Endothelial cell of umbilical vein (primary cell): Measurements from ENCODE around the gene PDE4B. TPM values are rescaled to one million over a fixed set of nuclear protein-coding genes. Genes with fewer than 3 reads are reported as not detected.

Experiments
- BruUV-seq: library from RNA; stranded (reverse); fragments of 400-500 nt; replicated peaks from 2 replicates; lab custom pipeline; 2021; lab: Mats Ljungman, UMichigan
- CTCF ChIA-PET: fragments of 300-600, 350-600 bp; sonication (Branson Sonifier 250); formaldehyde crosslinking; loops from one replicate; lab custom pipeline; 2021; ENCODE audit warnings: antibody characterized with exemption, inconsistent platforms; lab: Charles Lee
- POLR2A ChIA-PET: fragments of 300-600, 350-600 bp; sonication (Branson Sonifier 250); formaldehyde crosslinking; loops from one replicate; lab custom pipeline; 2021; ENCODE audit warnings: antibody characterized with exemption, inconsistent platforms; lab: Charles Lee
- DNase-seq: peaks from one replicate; pipeline ENCODE4 v3.0.0-alpha.2; 2011; ENCODE audit warnings: low read depth, low spot score
- FAIRE-seq: peaks from 2 replicates; lab custom pipeline; 2011; peaks lifted over from hg19 to GRCh38; lab: Jason Lieb, UNC
- H2AFZ ChIP-seq: 2 replicates; pipeline ENCODE4 v1.6.0; 2012; ENCODE audit warnings: low read depth, low read length, control low read depth, inconsistent platforms
- H3K27ac ChIP-seq: 2 replicates; pipeline ENCODE4 v1.5.1; 2011; ENCODE audit warnings: low read depth, mild to moderate bottlenecking, control low read depth, low read length, moderate library complexity; ENCODE audit not compliant: insufficient read depth
- H3K27me3 ChIP-seq, 2 experiments: 2 replicates each; pipeline versions ENCODE4 v1.6.0 to v1.6.1; 2011; ENCODE audit warnings: low read length in 2 of 2, mixed read lengths in 1 of 2; ENCODE audit not compliant: control insufficient read depth in 2 of 2, insufficient read depth in 2 of 2
- H3K36me3 ChIP-seq, 2 experiments: 2 replicates in 1 of 2; 3 replicates in 1 of 2; pipeline ENCODE4 v1.5.1; 2011; ENCODE audit warnings: low read length in 2 of 2, mild to moderate bottlenecking in 1 of 2, moderate library complexity in 1 of 2; ENCODE audit not compliant: control insufficient read depth in 2 of 2, insufficient read depth in 2 of 2; ENCODE audit errors: extremely low read depth in 1 of 2
- H3K4me1 ChIP-seq: 3 replicates; pipeline ENCODE4 v1.5.1; 2011; ENCODE audit warnings: mild to moderate bottlenecking, low read length; ENCODE audit not compliant: control insufficient read depth, insufficient read depth; ENCODE audit errors: extremely low read depth
- H3K4me2 ChIP-seq: 2 replicates; pipeline ENCODE4 v1.6.1; 2011; ENCODE audit warnings: low read length, control low read depth, mixed read lengths; ENCODE audit not compliant: insufficient read depth
- H3K4me3 ChIP-seq, 3 experiments: fragments of 200-600 bp in 1 of 3; sonication (generic), shearing (Covaris generic) in 1 of 3; replicated peaks in 1 of 3; 2 replicates each; pipeline ENCODE4 v1.5.1; 2011 to 2016; ENCODE audit warnings: control low read depth in 3 of 3, low read length in 3 of 3, mild to moderate bottlenecking in 2 of 3, inconsistent platforms in 1 of 3, low read depth in 1 of 3, moderate library complexity in 1 of 3; ENCODE audit not compliant: insufficient read depth in 1 of 3
- H3K79me2 ChIP-seq: 2 replicates; pipeline ENCODE4 v1.6.0; 2012; ENCODE audit warnings: low read length, inconsistent platforms; ENCODE audit not compliant: control insufficient read depth, insufficient read depth
- H3K9ac ChIP-seq: replicated peaks from 2 replicates; pipeline ENCODE3; 2011; ENCODE audit warnings: low read length, control low read depth; ENCODE audit not compliant: insufficient read depth; ENCODE audit errors: extremely low read depth
- H3K9me1 ChIP-seq: replicated peaks from 3 replicates; pipeline ENCODE4 v1.6.0; 2011; ENCODE audit warnings: mild to moderate bottlenecking, low read length; ENCODE audit not compliant: control insufficient read depth, insufficient read depth; ENCODE audit errors: extremely low read depth
- H3K9me3 ChIP-seq: replicated peaks from 2 replicates; pipeline ENCODE4 v1.5.1; 2012; ENCODE audit warnings: low read length, inconsistent platforms; ENCODE audit not compliant: control insufficient read depth, insufficient read depth
- H4K20me1 ChIP-seq: replicated peaks from 2 replicates; pipeline ENCODE3; 2011; ENCODE audit warnings: mild to moderate bottlenecking, low read length; ENCODE audit not compliant: control insufficient read depth, insufficient read depth; ENCODE audit errors: extremely low read depth
- CTCF ChIP-seq, 2 donors: IDR thresholded peaks; 1 replicate in 1 of 2; 2 replicates in 1 of 2; pipeline ENCODE4 v1.5.1; 2011; ENCODE audit warnings: low read length in 2 of 2, mild to moderate bottlenecking in 2 of 2, moderate library complexity in 2 of 2, control low read depth in 1 of 2, inconsistent platforms in 1 of 2, low read depth in 1 of 2; ENCODE audit not compliant: insufficient read depth in 1 of 2; ENCODE audit errors: extremely low read depth in 1 of 2
- EZH2 ChIP-seq: IDR thresholded peaks from 2 replicates; pipeline ENCODE4 v1.6.1; 2012; ENCODE audit warnings: borderline replicate concordance, low read depth, mild to moderate bottlenecking, moderate library complexity, low read length, inconsistent platforms; ENCODE audit not compliant: severe bottlenecking
- FOS ChIP-seq: IDR thresholded peaks from 2 replicates; pipeline ENCODE4 v1.6.1; 2011; ENCODE audit warnings: mild to moderate bottlenecking, low read length, moderate library complexity, borderline replicate concordance; ENCODE audit not compliant: insufficient read depth
- GATA2 ChIP-seq: IDR thresholded peaks from 2 replicates; pipeline ENCODE4 v1.7.0; 2011; ENCODE audit warnings: low read depth, mild to moderate bottlenecking, moderate library complexity, mixed read lengths, low read length; ENCODE audit not compliant: insufficient read length, insufficient read depth
- JUN ChIP-seq: IDR thresholded peaks from 2 replicates; pipeline ENCODE4 v1.6.1; 2011; ENCODE audit warnings: borderline replicate concordance, low read depth; ENCODE audit not compliant: insufficient read length, insufficient read depth
- MYC ChIP-seq: IDR thresholded peaks from one replicate; pipeline ENCODE4 v1.6.1; 2011; ENCODE audit warnings: mild to moderate bottlenecking, low read depth, low read length
- POLR2A ChIP-seq: IDR thresholded peaks from 2 replicates; pipeline ENCODE4 v1.6.1; 2012; ENCODE audit warnings: low read depth, mild to moderate bottlenecking, control low read depth, low read length
- POLR2AphosphoS5 ChIP-seq: IDR thresholded peaks from 2 replicates; pipeline ENCODE4 v1.6.1; 2012; ENCODE audit warnings: low read depth, mild to moderate bottlenecking, control low read depth, low read length, moderate library complexity; ENCODE audit not compliant: insufficient read depth
- dilution Hi-C: fragments of 300-500 bp; cut with MboI; formaldehyde crosslinking; loops from one replicate; pipeline ENCODE4 v1.15.0; 2019; ENCODE audit warnings: low sequenced_read_pairs; ENCODE audit not compliant: extremely low pct_ligation_motif_present
- intact Hi-C: fragments of 100-400 bp; cut with micrococcal nuclease; formaldehyde crosslinking; loops from one replicate; pipeline ENCODE4 v1.10.0; 2022
- polyA plus RNA-seq, 4 experiments: library from polyadenylated mRNA; depleted of rRNA in 3 of 4; stranded (reverse) in 3 of 4; unstranded in 1 of 4; fragments of >200 nt; gene quantifications; 2 replicates each; pipeline versions ENCODE4 v1.2.1 to v1.2.3, GENCODE V29; 2011 to 2012; ENCODE audit warnings: missing spikeins in 1 of 4
- total RNA-seq: library from RNA; stranded (reverse); gene quantifications from 2 replicates; pipeline ENCODE4 v1.2.3, GENCODE V29; 2021
- TF ChIP-seq, protein P1 (sequence below): IDR thresholded peaks from 2 replicates; pipeline ENCODE4 v1.6.1; 2011; ENCODE audit not compliant: insufficient read depth, insufficient read length

PDE4B gene
- total and polyA plus RNA-seq, 2 donors (not counting 3 experiments of a cell fraction or from before 2014, with no cell fraction given), result 63.5 to 69.8 TPM

DNA sequence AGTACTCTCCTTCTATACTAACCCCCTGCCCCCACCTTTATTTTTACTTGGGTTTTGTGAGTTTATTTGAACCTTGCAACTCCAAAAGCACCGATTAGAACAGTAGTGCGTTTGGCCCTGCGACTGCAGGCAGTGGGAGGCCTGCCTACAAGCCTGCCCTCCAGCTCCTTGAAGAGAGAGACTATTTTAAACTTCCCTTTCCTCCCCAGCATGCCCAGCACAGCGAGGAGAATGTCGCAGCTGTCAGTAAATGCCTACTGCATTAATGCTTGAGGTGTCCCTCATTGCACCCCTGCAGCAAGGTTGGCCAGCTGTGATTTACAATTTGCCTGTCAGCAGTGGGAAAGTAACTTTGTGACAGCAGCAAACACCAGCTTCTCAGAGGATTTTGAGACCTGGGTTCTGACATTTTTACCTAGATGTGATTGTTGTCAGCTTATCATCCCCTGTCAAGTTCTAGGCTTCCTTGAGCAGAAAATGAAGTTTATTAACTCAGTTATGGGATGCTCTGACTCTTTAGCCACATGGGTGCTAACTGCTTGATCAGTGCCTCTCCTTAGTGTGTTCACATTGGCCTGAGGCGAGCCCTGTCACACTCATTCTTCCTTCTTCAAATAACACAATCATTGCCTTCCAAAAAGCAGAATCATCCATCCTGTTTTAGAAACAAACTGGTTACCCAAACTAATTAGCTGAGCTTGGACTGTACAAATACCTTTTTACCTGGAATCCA lies 170.6 kb downstream of the PDE4B start:
- TF ChIP-seq CTCF (IDR thresholded peaks at IDR 0.05; ENCODE audit: extremely low read depth in 1 of 2, insufficient read depth in 1 of 2, low read depth in 1 of 2, low read length in 2 of 2) (no peak), GATA2 (no peak), MYC (no peak), FOS (no peak), POLR2A (no peak), EZH2 (no peak), JUN (no peak), POLR2AphosphoS5 (no peak)
- TF ChIP-seq, protein P1, sequence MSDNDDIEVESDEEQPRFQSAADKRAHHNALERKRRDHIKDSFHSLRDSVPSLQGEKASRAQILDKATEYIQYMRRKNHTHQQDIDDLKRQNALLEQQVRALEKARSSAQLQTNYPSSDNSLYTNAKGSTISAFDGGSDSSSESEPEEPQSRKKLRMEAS, result no peak
- H3K36me3 ChIP-seq, result no peaks in the 10 kb centered on the region
- no peak for FAIRE-seq
- no peak overlapping the region for H3K4me3 ChIP-seq
- POLR2A ChIA-PET, result no interaction called here
- DNase-seq, result no peak
- no peak overlapping the region for H3K4me2 ChIP-seq
- no peak overlapping the region for H3K27ac ChIP-seq
- no TSS peak for BruUV-seq
- H4K20me1 ChIP-seq, result no peaks in the 10 kb centered on the region
- CTCF ChIA-PET, result interaction anchor here (1.0 to 5.9 kb wide), 4 partner anchors 278 to 540 kb away, joined by 3 to 116 read pairs (median 23); no protein-coding TSS in a partner anchor
- H3K27me3 ChIP-seq, result no peaks in the 10 kb centered on the region
- peaks cover 5% of the 10 kb centered on the region for H3K4me1 ChIP-seq
- dilution Hi-C loops, result no loop called here
- no peak overlapping the region for H3K9ac ChIP-seq
- no peaks in the 10 kb centered on the region for H3K9me1 ChIP-seq
- H2AFZ ChIP-seq, result no peak overlapping the region
- intact Hi-C loops, result no loop called here
- no peaks in the 10 kb centered on the region for H3K9me3 ChIP-seq
- no peaks in the 10 kb centered on the region for H3K79me2 ChIP-seq
